Left lung (tissue), 10 donors: ENCODE results near the gene CYP4F12. TPM values are rescaled to one million over a fixed set of nuclear protein-coding genes. Genes with fewer than 3 reads are reported as not detected.

Experiments
- ATAC-seq: fragments of 200-7000 bp; cut with Tn5 transposase; one replicate; pipeline ENCODE4 v1.9.1; 2020; ENCODE audit warnings: moderate library complexity
- DNase-seq, 4 donors: peaks; one replicate each; pipeline ENCODE4 v3.0.0-alpha.2; 2013 to 2020
- H3K27ac ChIP-seq, 2 donors: fragments of 200-600 bp; sonication (generic) in 1 of 2; one replicate each; pipeline versions ENCODE4 v1.5.0 to v1.8.0; 2020 to 2021
- H3K27me3 ChIP-seq, 2 donors: fragments of 200-600 bp; sonication (generic) in 1 of 2; one replicate each; pipeline versions ENCODE4 v1.5.0 to v1.8.0; 2020 to 2021
- H3K36me3 ChIP-seq, 2 donors: fragments of 200-600 bp; sonication (generic) in 1 of 2; one replicate each; pipeline versions ENCODE4 v1.5.0 to v1.8.0; 2020 to 2021
- H3K4me1 ChIP-seq, 2 donors: fragments of 200-600 bp; one replicate each; pipeline ENCODE4 v1.8.0; 2021
- H3K4me3 ChIP-seq, 2 donors: fragments of 200-600 bp; sonication (generic) in 1 of 2; one replicate each; pipeline versions ENCODE4 v1.5.0 to v1.8.0; 2020 to 2021; ENCODE audit warnings: mild to moderate bottlenecking in 1 of 2
- H3K9me3 ChIP-seq, 2 donors: fragments of 200-600 bp; sonication (generic) in 1 of 2; one replicate each; pipeline versions ENCODE4 v1.5.0 to v1.8.0; 2020 to 2021
- intact Hi-C, 2 donors: fragments of 100-400 bp; cut with DNase I; formaldehyde crosslinking; loops; one replicate each; pipeline versions ENCODE4 v1.11.2 to v1.14.2; 2022
- polyA plus RNA-seq, 6 donors: library from polyadenylated mRNA; unstranded; fragments of 120-200 nt; gene quantifications; one replicate each; pipeline ENCODE4 v1.2.1, GENCODE V29; 2013; ENCODE audit not compliant: insufficient read length in 6 of 6
- total RNA-seq, 2 donors: library from RNA; stranded (reverse); fragmentation: NEBNext Ultra II Directional; extraction: Animal tissue kit (Norgen Biotek cat#: 25700); gene quantifications; one replicate each; pipeline ENCODE4 v1.2.1, GENCODE V29; 2021
- TF ChIP-seq, protein P1 (sequence below), 2 donors: fragments of 200-600 bp; sonication (generic) in 1 of 2; IDR thresholded peaks; one replicate each; pipeline versions ENCODE4 v1.5.0 to v1.8.0; 2021; ENCODE audit warnings: antibody characterized with exemption in 2 of 2
- donor health status: DM: no; HTN: yes; CAD: no.
- donor health status: DM: no; HTN: no; CAD: no.

Gene CYP4F12
- total and polyA plus RNA-seq, 8 donors = 3.8 to 15.8 (median 9.9) TPM

DNA sequence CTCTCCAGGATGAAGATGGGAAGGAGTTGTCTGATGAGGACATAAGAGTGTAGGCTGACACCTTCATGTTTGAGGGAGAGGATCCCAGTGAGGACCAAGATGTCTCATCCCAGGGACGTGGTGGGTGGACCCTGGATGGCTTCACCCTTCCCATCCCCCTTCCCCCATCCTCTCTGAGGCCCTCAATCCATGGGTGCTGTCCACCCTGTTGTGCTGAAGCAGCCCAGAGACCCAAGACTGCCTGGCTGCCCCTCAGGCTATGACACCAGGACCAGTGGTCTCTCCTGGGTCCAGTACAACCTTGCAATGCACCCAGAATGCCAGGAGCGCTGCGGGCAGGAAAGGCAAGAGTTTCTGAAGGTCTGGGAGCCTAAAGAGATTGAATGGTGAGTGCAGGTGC lies 3.4 kb upstream of the CYP4F12 start:
- peaks cover 0 to 9% of the 10 kb centered on the region in 2 donors for H3K4me1 ChIP-seq
- H3K9me3 ChIP-seq = no peaks in the 10 kb centered on the region
- no peak overlapping the region for H3K27ac ChIP-seq
- TF ChIP-seq, protein P1, sequence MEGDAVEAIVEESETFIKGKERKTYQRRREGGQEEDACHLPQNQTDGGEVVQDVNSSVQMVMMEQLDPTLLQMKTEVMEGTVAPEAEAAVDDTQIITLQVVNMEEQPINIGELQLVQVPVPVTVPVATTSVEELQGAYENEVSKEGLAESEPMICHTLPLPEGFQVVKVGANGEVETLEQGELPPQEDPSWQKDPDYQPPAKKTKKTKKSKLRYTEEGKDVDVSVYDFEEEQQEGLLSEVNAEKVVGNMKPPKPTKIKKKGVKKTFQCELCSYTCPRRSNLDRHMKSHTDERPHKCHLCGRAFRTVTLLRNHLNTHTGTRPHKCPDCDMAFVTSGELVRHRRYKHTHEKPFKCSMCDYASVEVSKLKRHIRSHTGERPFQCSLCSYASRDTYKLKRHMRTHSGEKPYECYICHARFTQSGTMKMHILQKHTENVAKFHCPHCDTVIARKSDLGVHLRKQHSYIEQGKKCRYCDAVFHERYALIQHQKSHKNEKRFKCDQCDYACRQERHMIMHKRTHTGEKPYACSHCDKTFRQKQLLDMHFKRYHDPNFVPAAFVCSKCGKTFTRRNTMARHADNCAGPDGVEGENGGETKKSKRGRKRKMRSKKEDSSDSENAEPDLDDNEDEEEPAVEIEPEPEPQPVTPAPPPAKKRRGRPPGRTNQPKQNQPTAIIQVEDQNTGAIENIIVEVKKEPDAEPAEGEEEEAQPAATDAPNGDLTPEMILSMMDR (IDR thresholded peaks at IDR 0.05) = no peak
- DNase-seq = no peak
- ATAC-seq = no peak
- H3K36me3 ChIP-seq = no peaks in the 10 kb centered on the region
- peaks cover 0 to 18% of the 10 kb centered on the region in 2 donors for H3K27me3 ChIP-seq
- no peak overlapping the region for H3K4me3 ChIP-seq
- intact Hi-C loops = no loop called here

DNA sequence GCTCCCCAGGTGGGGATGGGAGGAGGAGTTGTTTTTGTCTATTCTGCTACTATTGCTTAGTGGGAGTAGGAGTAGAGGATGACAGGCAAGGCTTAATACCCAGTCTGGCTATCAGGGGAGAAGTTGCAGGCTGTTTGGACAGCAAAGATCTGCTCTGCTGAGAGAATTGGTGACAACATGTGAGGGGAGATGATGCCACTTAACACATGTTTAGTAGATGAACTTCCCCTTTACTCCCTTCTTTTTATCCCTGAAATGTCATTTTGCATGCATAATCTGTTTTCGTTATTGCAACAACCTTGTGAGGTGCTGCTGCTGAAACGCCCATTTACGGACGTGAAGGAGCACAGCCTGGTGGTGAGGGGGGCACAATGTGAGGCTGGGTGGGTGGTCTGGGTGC lies 3.0 kb upstream of the CYP4F12 start:
- Histone ChIP-seq H3K9me3 (no peaks in the 10 kb centered on the region), H3K27me3 (peaks cover 0 to 18% of the 10 kb centered on the region in 2 donors), H3K4me1 (peaks cover 0 to 9% of the 10 kb centered on the region in 2 donors), H3K4me3 (no peak overlapping the region), H3K36me3 (no peaks in the 10 kb centered on the region), H3K27ac (no peak overlapping the region)
- no peak for DNase-seq
- ATAC-seq = no peak
- TF ChIP-seq, protein P1 (IDR thresholded peaks at IDR 0.05) = no peak
- intact Hi-C loops = no loop called here

DNA sequence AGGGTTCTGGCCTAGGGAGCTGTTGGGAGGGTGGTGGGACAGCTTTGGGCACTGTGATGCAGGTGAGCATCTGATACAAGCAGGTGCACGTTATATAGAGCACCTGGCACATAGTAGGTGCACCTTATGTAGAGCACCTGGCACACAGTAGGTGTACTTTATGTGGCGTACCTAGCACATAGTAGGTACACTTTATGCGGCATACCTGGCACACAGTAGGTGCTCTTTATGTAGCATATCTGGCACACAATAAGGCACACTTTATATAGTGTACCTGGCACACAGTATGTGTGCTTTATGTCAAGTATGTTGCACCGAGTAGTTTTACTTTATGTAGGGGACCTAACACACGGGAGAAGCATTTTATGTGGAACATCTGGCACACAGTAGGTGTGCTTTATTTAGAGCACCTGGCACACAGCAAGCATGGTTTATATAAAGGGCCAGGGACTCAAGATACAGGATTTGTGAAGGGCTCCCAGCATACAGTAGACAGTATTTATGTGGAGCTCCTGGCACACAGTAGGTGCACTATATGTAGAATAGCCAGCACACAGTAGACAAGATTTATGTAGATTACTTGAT lies 1.6 kb upstream of the CYP4F12 start:
- H3K27ac ChIP-seq = no peak overlapping the region
- H3K9me3 ChIP-seq = no peaks in the 10 kb centered on the region
- DNase-seq (no peak), ATAC-seq (no peak)
- H3K4me1 ChIP-seq = peaks cover 0 to 9% of the 10 kb centered on the region in 2 donors
- TF ChIP-seq, protein P1 (IDR thresholded peaks at IDR 0.05) = no peak
- H3K36me3 ChIP-seq = no peaks in the 10 kb centered on the region
- no peak overlapping the region for H3K4me3 ChIP-seq
- intact Hi-C loops = no loop called here
- peaks cover 0 to 12% of the 10 kb centered on the region in 2 donors for H3K27me3 ChIP-seq

DNA sequence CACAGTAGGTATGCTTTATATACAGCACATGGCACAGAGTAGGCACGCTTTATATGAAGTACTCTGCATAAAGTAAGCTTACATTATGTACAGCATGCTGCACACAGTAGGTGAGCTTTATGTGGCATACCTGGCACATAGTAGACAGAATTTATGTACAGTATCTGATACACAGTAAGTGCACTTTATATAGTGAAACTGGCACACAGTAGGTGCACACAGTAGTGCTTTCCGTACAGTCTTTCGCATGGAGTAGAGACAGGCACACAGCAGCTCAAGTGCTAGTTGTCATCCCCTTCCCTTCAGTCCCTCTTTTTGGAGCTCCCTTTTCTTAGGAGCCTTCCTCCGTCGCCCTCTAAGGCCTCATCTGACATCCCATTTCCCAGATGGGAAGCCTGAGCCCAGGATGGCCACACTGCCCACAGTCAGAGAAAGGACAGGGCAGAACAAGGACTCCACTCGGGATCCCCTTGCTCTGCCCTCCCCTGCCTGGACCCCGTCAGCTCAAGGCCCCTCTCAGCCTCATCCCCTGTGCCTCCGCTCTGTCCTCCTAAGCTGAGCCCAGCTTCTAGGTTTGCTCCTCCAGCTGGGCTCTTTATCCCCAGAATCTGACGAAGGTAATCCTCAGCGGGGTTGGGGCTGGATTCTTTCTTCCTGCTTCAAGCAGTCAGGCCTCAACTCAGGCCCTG lies 852 bp upstream of the CYP4F12 start:
- H3K36me3 ChIP-seq = no peaks in the 10 kb centered on the region
- ATAC-seq (no peak), DNase-seq (no peak)
- H3K27ac ChIP-seq = peak overlapping the region in 1 of 2 donors; percentile 9
- TF ChIP-seq, protein P1 (IDR thresholded peaks at IDR 0.05) = no peak
- H3K27me3 ChIP-seq = peaks cover 0 to 12% of the 10 kb centered on the region in 2 donors
- peaks cover 0 to 9% of the 10 kb centered on the region in 2 donors for H3K4me1 ChIP-seq
- no peaks in the 10 kb centered on the region for H3K9me3 ChIP-seq
- intact Hi-C loops = no loop called here
- H3K4me3 ChIP-seq = no peak overlapping the region

DNA sequence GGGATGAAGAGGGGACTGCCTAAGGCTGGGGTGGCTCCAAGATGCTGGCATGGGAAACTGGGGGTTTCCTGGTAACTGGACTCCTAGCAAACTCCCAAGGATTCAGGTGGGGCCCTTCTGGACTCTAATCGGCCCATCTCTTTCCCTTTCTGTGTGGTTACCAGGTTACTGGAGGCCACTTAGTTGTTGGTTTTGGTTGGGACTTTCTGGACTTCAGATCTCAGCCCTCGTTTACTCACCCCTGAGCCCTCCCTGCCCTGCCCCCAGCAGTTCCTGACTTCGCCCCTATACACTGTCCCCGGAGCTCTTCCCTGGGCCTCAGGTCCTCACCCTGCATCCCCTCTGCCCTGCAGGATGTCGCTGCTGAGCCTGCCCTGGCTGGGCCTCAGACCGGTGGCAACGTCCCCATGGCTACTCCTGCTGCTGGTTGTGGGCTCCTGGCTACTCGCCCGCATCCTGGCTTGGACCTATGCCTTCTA lies 328 bp downstream of the CYP4F12 start:
- ATAC-seq = no peak

More for the DNA sequence above, 328 bp downstream of the CYP4F12 start:
- no peaks in the 10 kb centered on the region for H3K36me3 ChIP-seq
- H3K4me3 ChIP-seq = no peak overlapping the region
- intact Hi-C loops = no loop called here
- no peaks in the 10 kb centered on the region for H3K9me3 ChIP-seq
- DNase-seq = peak in 1 of 4 donors; percentile 13
- H3K27me3 ChIP-seq = peaks cover 0 to 9% of the 10 kb centered on the region in 2 donors
- TF ChIP-seq, protein P1 (IDR thresholded peaks at IDR 0.05) = no peak
- H3K4me1 ChIP-seq = peaks cover 0 to 9% of the 10 kb centered on the region in 2 donors
- peak overlapping the region in 1 of 2 donors; percentile 23 for H3K27ac ChIP-seq
